Liver (tissue), 9 donors: Measurements from ENCODE around the gene PTPRN2. TPM values are rescaled to one million over a fixed set of nuclear protein-coding genes. Genes with fewer than 3 reads are reported as not detected.
"Not testable (repeated sequence)": the region's sequence is repeated elsewhere in the genome, so short reads cannot be mapped to it uniquely, and the experiment has no call there.

Experiments
- DNase-seq: peaks from one replicate; pipeline ENCODE4 v3.0.0-alpha.2; 2017; ENCODE audit warnings: low spot score
- H3K27ac ChIP-seq, 2 donors: one replicate each; pipeline ENCODE4 v1.7.0; 2013; ENCODE audit warnings: inconsistent platforms in 2 of 2, low read length in 2 of 2, control low read depth in 1 of 2, low read depth in 1 of 2, mild to moderate bottlenecking in 1 of 2
- H3K27me3 ChIP-seq, 4 donors: one replicate each; pipeline versions ENCODE4 v1.6.1 to v1.7.0; 2013; ENCODE audit warnings: low read length in 3 of 4, inconsistent platforms in 1 of 4, mild to moderate bottlenecking in 1 of 4, moderate library complexity in 1 of 4; ENCODE audit not compliant: control insufficient read depth in 4 of 4, insufficient read depth in 4 of 4
- H3K36me3 ChIP-seq, 4 donors: one replicate each; pipeline versions ENCODE4 v1.6.1 to v1.7.0; 2013; ENCODE audit warnings: low read length in 3 of 4, mild to moderate bottlenecking in 3 of 4, low read depth in 1 of 4, moderate library complexity in 1 of 4; ENCODE audit not compliant: control insufficient read depth in 4 of 4, insufficient read depth in 3 of 4
- H3K4me1 ChIP-seq, 4 donors: one replicate each; pipeline versions ENCODE4 v1.6.1 to v1.7.0; 2013; ENCODE audit warnings: low read length in 3 of 4, mild to moderate bottlenecking in 3 of 4, moderate library complexity in 1 of 4; ENCODE audit not compliant: control insufficient read depth in 4 of 4, insufficient read depth in 4 of 4
- H3K4me3 ChIP-seq, 3 donors: one replicate each; pipeline versions ENCODE4 v1.6.1 to v1.7.0; 2013; ENCODE audit warnings: low read length in 3 of 3, control low read depth in 1 of 3, low read depth in 1 of 3, mild to moderate bottlenecking in 1 of 3
- H3K9ac ChIP-seq, 2 donors: one replicate each; pipeline ENCODE4 v1.7.0; 2013; ENCODE audit warnings: low read length in 2 of 2, mild to moderate bottlenecking in 2 of 2, moderate library complexity in 2 of 2, control low read depth in 1 of 2, low read depth in 1 of 2
- H3K9me3 ChIP-seq, 4 donors: one replicate each; pipeline versions ENCODE4 v1.6.1 to v1.7.0; 2013; ENCODE audit warnings: low read length in 3 of 4; ENCODE audit not compliant: control insufficient read depth in 4 of 4
- CTCF ChIP-seq: fragments of 150-350 bp; IDR thresholded peaks from 2 replicates; pipeline ENCODE4 v1.5.1; 2017; ENCODE audit warnings: improper control_type of control experiment, low read depth, low read length; ENCODE audit not compliant: missing input control
- EGR1 ChIP-seq, 2 donors: IDR thresholded peaks; 2 replicates each; pipeline ENCODE4 v1.6.1; 2016 to 2018; ENCODE audit warnings: antibody characterized with exemption in 2 of 2, low read depth in 2 of 2
- FOXA1 ChIP-seq: IDR thresholded peaks from 2 replicates; pipeline ENCODE4 v1.6.1; 2016; ENCODE audit warnings: antibody characterized with exemption
- FOXA2 ChIP-seq: IDR thresholded peaks from 2 replicates; pipeline ENCODE4 v1.6.1; 2016; ENCODE audit warnings: antibody characterized with exemption
- HNF4A ChIP-seq, 2 donors: conservative IDR thresholded peaks; 2 replicates each; pipeline ENCODE4 v1.6.1; 2016; ENCODE audit warnings: antibody characterized with exemption in 2 of 2, mild to moderate bottlenecking in 2 of 2
- JUND ChIP-seq, 2 donors: IDR thresholded peaks; 2 replicates each; pipeline ENCODE4 v1.6.1; 2016; ENCODE audit warnings: antibody characterized with exemption in 2 of 2
- NR2F2 ChIP-seq: IDR thresholded peaks from 2 replicates; pipeline ENCODE4 v1.6.1; 2016; ENCODE audit warnings: antibody characterized with exemption
- RAD21 ChIP-seq, 2 donors: IDR thresholded peaks; 2 replicates each; pipeline ENCODE4 v1.6.1; 2016; ENCODE audit warnings: antibody characterized with exemption in 2 of 2, mild to moderate bottlenecking in 2 of 2
- RXRA ChIP-seq, 2 donors: IDR thresholded peaks; 2 replicates each; pipeline ENCODE4 v1.6.1; 2017 to 2018; ENCODE audit warnings: antibody characterized with exemption in 2 of 2, mild to moderate bottlenecking in 1 of 2
- SP1 ChIP-seq: IDR thresholded peaks from 2 replicates; pipeline ENCODE4 v1.6.1; 2018; ENCODE audit warnings: antibody characterized with exemption, mild to moderate bottlenecking
- TAF1 ChIP-seq: conservative IDR thresholded peaks from 2 replicates; pipeline ENCODE4 v1.6.1; 2016; ENCODE audit warnings: antibody characterized with exemption, mild to moderate bottlenecking
- WGBS: extraction: QIAGEN DNeasy Blood & Tissue Kit; methylation state at CpG from one replicate; pipeline ENCODE4 v1.1.7; 2013; 5-methylcytosine and 5-hydroxymethylcytosine counted together
- polyA plus RNA-seq, 2 donors: library from polyadenylated mRNA; stranded (reverse) in 1 of 2; unstranded in 1 of 2; fragments of 200-250 nt in 1 of 2; fragments of >200 nt in 1 of 2; fragmentation: Nextera tagmentation in 1 of 2; extraction: Ambion mirVana in 1 of 2; gene quantifications; one replicate each; pipeline versions ENCODE4 v1.2.1 to v1.2.3, GENCODE V29; 2013 to 2015
- total RNA-seq, 2 donors: library from RNA; depleted of rRNA; stranded (reverse); fragments of >200 nt; gene quantifications; one replicate each; pipeline ENCODE4 v1.2.3, GENCODE V29; 2014
- TF ChIP-seq, protein P1 (sequence below): IDR thresholded peaks from 2 replicates; pipeline ENCODE4 v1.6.1; 2016; ENCODE audit warnings: antibody characterized with exemption
- TF ChIP-seq, protein P2 (sequence below): IDR thresholded peaks from 2 replicates; pipeline ENCODE4 v1.6.1; 2016; ENCODE audit warnings: antibody characterized with exemption
- donor health status: healthy.
- donor health status: healthy.
- donor health status: healthy.
- donor health status: healthy.
- donor health status: healthy.

The PTPRN2 gene
- total and polyA plus RNA-seq, 4 donors, result 0.75 to 1.9 (median 1.1) TPM

DNA sequence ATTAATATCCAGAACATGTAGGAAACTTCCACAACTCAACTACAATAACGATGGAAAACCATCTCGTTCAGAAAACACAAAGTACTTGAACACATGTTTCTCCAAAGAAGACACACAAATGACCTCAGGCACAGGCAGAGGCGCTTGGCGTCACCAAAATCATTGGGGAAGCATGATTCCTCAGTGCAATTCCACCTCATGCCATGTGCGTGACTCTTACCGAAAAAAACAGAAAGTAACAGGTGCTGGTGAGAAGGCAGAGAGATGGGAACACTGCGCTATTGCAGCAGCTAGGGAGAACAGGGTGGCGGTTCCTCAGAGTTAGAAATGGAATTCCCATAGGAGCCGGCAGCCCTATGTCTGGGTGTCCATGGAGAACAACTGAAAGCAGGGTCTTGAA lies 860.9 kb downstream of the PTPRN2 start:
- TF ChIP-seq TAF1 (no peak), CTCF (no peak), HNF4A (conservative IDR thresholded peaks at IDR 0.05) (no peak), EGR1 (IDR thresholded peaks at IDR 0.05; ENCODE audit: low read depth in 2 of 2) (no peak), NR2F2 (no peak), FOXA1 (no peak), JUND (IDR thresholded peaks at IDR 0.05) (no peak), RXRA (IDR thresholded peaks at IDR 0.05) (no peak), RAD21 (IDR thresholded peaks at IDR 0.05) (no peak)
- TF ChIP-seq, protein P1, sequence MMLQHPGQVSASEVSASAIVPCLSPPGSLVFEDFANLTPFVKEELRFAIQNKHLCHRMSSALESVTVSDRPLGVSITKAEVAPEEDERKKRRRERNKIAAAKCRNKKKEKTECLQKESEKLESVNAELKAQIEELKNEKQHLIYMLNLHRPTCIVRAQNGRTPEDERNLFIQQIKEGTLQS, result no peak
- WGBS, result 88% methylated on average over 9 of the region's 9 CpGs
- no peak overlapping the region for H3K9ac ChIP-seq

GRCh38 chr7:157725312-157725711 lies 862.3 kb downstream of the PTPRN2 start:
- not testable (repeated sequence) for H3K27me3 ChIP-seq, H3K9ac ChIP-seq, DNase-seq, H3K36me3 ChIP-seq, H3K4me3 ChIP-seq, H3K27ac ChIP-seq, H3K9me3 ChIP-seq, H3K4me1 ChIP-seq
- WGBS, result 75% methylated on average over 10 of the region's 10 CpGs

More for the DNA sequence above, 860.9 kb downstream of the PTPRN2 start:
- no peaks in the 10 kb centered on the region for H3K4me1 ChIP-seq
- H3K27me3 ChIP-seq, result peaks cover 0 to 4% (median 0%) of the 10 kb centered on the region in 4 donors
- no peak for DNase-seq
- H3K9me3 ChIP-seq, result no peaks in the 10 kb centered on the region
- no peak overlapping the region for H3K4me3 ChIP-seq
- no peaks in the 10 kb centered on the region for H3K36me3 ChIP-seq
- no peak overlapping the region for H3K27ac ChIP-seq

DNA sequence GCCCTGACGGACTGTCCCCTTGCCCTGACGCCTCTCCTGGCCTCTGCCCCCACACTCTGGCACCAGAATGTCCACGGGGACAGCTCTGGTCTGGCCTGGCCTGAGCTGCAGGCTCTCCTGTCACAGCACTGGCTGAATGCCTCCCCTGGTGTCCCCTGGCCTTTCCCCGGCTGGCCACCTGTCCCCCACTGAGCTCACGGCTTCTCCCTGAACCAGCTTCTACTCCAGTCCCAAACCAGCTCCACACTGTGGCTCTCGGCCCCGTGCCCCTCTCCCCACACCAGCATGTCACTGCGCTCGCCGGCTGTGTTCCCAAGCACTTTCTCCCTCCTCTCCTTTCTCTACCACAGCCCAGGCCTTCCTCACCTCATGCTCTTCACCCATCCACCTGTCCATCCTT lies 864.4 kb downstream of the PTPRN2 start:
- no peaks in the 10 kb centered on the region for H3K4me1 ChIP-seq
- no peak overlapping the region for H3K9ac ChIP-seq
- H3K4me3 ChIP-seq, result no peak overlapping the region
- no peaks in the 10 kb centered on the region for H3K9me3 ChIP-seq
- TF ChIP-seq HNF4A (conservative IDR thresholded peaks at IDR 0.05) (no peak), TAF1 (no peak), JUND (IDR thresholded peaks at IDR 0.05) (no peak), SP1 (no peak), FOXA2 (no peak)
- TF ChIP-seq, protein P2, sequence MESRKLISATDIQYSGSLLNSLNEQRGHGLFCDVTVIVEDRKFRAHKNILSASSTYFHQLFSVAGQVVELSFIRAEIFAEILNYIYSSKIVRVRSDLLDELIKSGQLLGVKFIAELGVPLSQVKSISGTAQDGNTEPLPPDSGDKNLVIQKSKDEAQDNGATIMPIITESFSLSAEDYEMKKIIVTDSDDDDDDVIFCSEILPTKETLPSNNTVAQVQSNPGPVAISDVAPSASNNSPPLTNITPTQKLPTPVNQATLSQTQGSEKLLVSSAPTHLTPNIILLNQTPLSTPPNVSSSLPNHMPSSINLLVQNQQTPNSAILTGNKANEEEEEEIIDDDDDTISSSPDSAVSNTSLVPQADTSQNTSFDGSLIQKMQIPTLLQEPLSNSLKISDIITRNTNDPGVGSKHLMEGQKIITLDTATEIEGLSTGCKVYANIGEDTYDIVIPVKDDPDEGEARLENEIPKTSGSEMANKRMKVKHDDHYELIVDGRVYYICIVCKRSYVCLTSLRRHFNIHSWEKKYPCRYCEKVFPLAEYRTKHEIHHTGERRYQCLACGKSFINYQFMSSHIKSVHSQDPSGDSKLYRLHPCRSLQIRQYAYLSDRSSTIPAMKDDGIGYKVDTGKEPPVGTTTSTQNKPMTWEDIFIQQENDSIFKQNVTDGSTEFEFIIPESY, result no peak
- no peak for DNase-seq
- no peaks in the 10 kb centered on the region for H3K27me3 ChIP-seq
- WGBS, result 74% methylated on average over 10 of the region's 10 CpGs
- no peak overlapping the region for H3K27ac ChIP-seq
- no peaks in the 10 kb centered on the region for H3K36me3 ChIP-seq
